Mammary epithelial cell (primary cell): ENCODE data around the gene PCYOX1L.

Experiments used
- EZH2 ChIP-seq: IDR thresholded peaks from 2 replicates; pipeline ENCODE4 v1.6.1; 2012; ENCODE audit warnings: low read length, inconsistent platforms, borderline replicate concordance
- TF ChIP-seq, protein P1 (sequence below), 2 donors: IDR thresholded peaks in 1 of 2; conservative IDR thresholded peaks in 1 of 2; 2 replicates each; pipeline ENCODE4 v1.5.1; 2011 to 2012; ENCODE audit warnings: inconsistent platforms in 2 of 2, low read length in 2 of 2, mild to moderate bottlenecking in 2 of 2, control low read depth in 1 of 2, low read depth in 1 of 2; ENCODE audit not compliant: insufficient read depth in 1 of 2; ENCODE audit errors: extremely low read depth in 1 of 2

DNA sequence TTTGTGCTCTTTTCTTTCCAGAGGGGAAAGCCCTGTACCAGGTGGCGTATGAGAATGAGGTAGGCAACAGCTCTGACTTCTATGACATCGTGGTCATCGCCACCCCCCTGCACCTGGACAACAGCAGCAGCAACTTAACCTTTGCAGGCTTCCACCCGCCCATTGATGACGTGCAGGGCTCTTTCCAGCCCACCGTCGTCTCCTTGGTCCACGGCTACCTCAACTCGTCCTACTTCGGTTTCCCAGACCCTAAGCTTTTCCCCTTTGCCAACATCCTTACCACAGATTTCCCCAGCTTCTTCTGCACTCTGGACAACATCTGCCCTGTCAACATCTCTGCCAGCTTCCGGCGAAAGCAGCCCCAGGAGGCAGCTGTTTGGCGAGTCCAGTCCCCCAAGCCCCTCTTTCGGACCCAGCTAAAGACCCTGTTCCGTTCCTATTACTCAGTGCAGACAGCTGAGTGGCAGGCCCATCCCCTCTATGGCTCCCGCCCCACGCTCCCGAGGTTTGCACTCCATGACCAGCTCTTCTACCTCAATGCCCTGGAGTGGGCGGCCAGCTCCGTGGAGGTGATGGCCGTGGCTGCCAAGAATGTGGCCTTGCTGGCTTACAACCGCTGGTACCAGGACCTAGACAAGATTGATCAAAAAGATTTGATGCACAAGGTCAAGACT lies 10.3 kb downstream of the PCYOX1L start:
- TF ChIP-seq, protein P1, sequence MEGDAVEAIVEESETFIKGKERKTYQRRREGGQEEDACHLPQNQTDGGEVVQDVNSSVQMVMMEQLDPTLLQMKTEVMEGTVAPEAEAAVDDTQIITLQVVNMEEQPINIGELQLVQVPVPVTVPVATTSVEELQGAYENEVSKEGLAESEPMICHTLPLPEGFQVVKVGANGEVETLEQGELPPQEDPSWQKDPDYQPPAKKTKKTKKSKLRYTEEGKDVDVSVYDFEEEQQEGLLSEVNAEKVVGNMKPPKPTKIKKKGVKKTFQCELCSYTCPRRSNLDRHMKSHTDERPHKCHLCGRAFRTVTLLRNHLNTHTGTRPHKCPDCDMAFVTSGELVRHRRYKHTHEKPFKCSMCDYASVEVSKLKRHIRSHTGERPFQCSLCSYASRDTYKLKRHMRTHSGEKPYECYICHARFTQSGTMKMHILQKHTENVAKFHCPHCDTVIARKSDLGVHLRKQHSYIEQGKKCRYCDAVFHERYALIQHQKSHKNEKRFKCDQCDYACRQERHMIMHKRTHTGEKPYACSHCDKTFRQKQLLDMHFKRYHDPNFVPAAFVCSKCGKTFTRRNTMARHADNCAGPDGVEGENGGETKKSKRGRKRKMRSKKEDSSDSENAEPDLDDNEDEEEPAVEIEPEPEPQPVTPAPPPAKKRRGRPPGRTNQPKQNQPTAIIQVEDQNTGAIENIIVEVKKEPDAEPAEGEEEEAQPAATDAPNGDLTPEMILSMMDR (conservative IDR thresholded peaks at IDR 0.05 in 1 of 2, IDR thresholded peaks at IDR 0.05 in 1 of 2; ENCODE audit: extremely low read depth in 1 of 2, insufficient read depth in 1 of 2, low read depth in 1 of 2, low read length in 2 of 2) = no peak
- TF ChIP-seq EZH2 = no peak
